ENCODE results near the gene KIRREL3. TPM values are rescaled to one million over a fixed set of nuclear protein-coding genes. Genes with fewer than 3 reads are reported as not detected.

The KIRREL3 gene
- total and polyA plus RNA-seq, 2 donors (not counting 3 experiments of a cell fraction or from before 2014, with no cell fraction given) = not detected

- CTCF ChIA-PET = interaction anchor here (1.0 to 3.7 kb wide), 7 partner anchors 385 to 681 kb away, joined by 3 to 40 read pairs (median 19); no protein-coding TSS in a partner anchor
- H3K4me1 ChIP-seq (ENCODE audit: control insufficient read depth, extremely low read depth, insufficient read depth, low read length) = no peaks in the 10 kb centered on the region
- no peak overlapping the region for H3K9ac ChIP-seq (replicated peaks; ENCODE audit: extremely low read depth, insufficient read depth, low read length)
- H2AFZ ChIP-seq (ENCODE audit: low read depth, low read length) = no peak overlapping the region
- no peak overlapping the region for H3K4me2 ChIP-seq (ENCODE audit: insufficient read depth, low read length)
- no peaks in the 10 kb centered on the region for H3K79me2 ChIP-seq (ENCODE audit: control insufficient read depth, insufficient read depth, low read length)
- no peaks in the 10 kb centered on the region for H3K36me3 ChIP-seq (ENCODE audit: control insufficient read depth in 2 of 2, extremely low read depth in 1 of 2, insufficient read depth in 2 of 2, low read length in 2 of 2)
- H4K20me1 ChIP-seq (replicated peaks; ENCODE audit: control insufficient read depth, extremely low read depth, insufficient read depth, low read length) = no peaks in the 10 kb centered on the region
- no peaks in the 10 kb centered on the region for H3K9me3 ChIP-seq (replicated peaks; ENCODE audit: control insufficient read depth, insufficient read depth, low read length)
- intact Hi-C loops (cut with micrococcal nuclease) (loop anchor here (5.0 kb wide), 1 partner anchor 274 kb away; no protein-coding TSS in a partner anchor), dilution Hi-C loops (cut with MboI; ENCODE audit: extremely low pct_ligation_motif_present, low sequenced_read_pairs) (no loop called here)
- H3K4me3 ChIP-seq (replicated peaks in 1 of 3; ENCODE audit: insufficient read depth in 1 of 3, low read depth in 1 of 3, low read length in 3 of 3) = no peak overlapping the region
- no peaks in the 10 kb centered on the region for H3K9me1 ChIP-seq (replicated peaks; ENCODE audit: control insufficient read depth, extremely low read depth, insufficient read depth, low read length)
- FAIRE-seq (no peak), DNase-seq (ENCODE audit: low read depth, low spot score) (no peak)
- no peak overlapping the region for H3K27ac ChIP-seq (ENCODE audit: insufficient read depth, low read depth, low read length)
- H3K27me3 ChIP-seq (ENCODE audit: control insufficient read depth in 2 of 2, insufficient read depth in 2 of 2, low read length in 2 of 2) = no peaks in the 10 kb centered on the region
- BruUV-seq (replicated peaks) = no TSS peak
- no peak for TF ChIP-seq GATA2 (IDR thresholded peaks at IDR 0.05; ENCODE audit: insufficient read depth, insufficient read length, low read depth, low read length)
- no peak for TF ChIP-seq POLR2AphosphoS5 (IDR thresholded peaks at IDR 0.05; ENCODE audit: insufficient read depth, low read depth, low read length)
- no peak for TF ChIP-seq EZH2 (IDR thresholded peaks at IDR 0.05; ENCODE audit: borderline replicate concordance, low read depth, low read length, severe bottlenecking)
- TF ChIP-seq JUN (IDR thresholded peaks at IDR 0.05; ENCODE audit: borderline replicate concordance, insufficient read depth, insufficient read length, low read depth) = no peak
- TF ChIP-seq FOS (IDR thresholded peaks at IDR 0.05; ENCODE audit: borderline replicate concordance, insufficient read depth, low read length) = no peak
- no peak for TF ChIP-seq MAX (IDR thresholded peaks at IDR 0.05; ENCODE audit: insufficient read depth, insufficient read length)
- TF ChIP-seq MYC (IDR thresholded peaks at IDR 0.05; ENCODE audit: low read depth, low read length) = no peak
- TF ChIP-seq CTCF (IDR thresholded peaks at IDR 0.05; ENCODE audit: extremely low read depth in 1 of 2, insufficient read depth in 1 of 2, low read depth in 1 of 2, low read length in 2 of 2) = no peak
- no peak for TF ChIP-seq POLR2A (IDR thresholded peaks at IDR 0.05; ENCODE audit: low read depth, low read length)
- POLR2A ChIA-PET = no interaction called here
Measured at GRCh38 chr11:126991596-126991995, 9.0 kb downstream of the KIRREL3 start.

Measured in endothelial cell of umbilical vein (primary cell).